Measurements from ENCODE around the gene MRPL54.

GRCh38 chr19:3759482-3760254 lies 2.8 kb upstream of the MRPL54 start:
- TF ChIP-seq CTCF (IDR thresholded peaks at IDR 0.05; ENCODE audit: poor library complexity) (no peak), EZH2phosphoT487 (IDR thresholded peaks at IDR 0.05; ENCODE audit: low read depth, severe bottlenecking, unreplicated experiment) (no peak)

All from hepatocyte (in vitro differentiated cells).